A549 (cell line): ENCODE results near the gene STARD3NL. TPM values are rescaled to one million over a fixed set of nuclear protein-coding genes. Genes with fewer than 3 reads are reported as not detected.

Experiments used
- ATAC-seq, 2 experiments: fragments of 200-7000 bp in 1 of 2; fragments of >200 bp in 1 of 2; cut with Nextera tagmentation in 1 of 2; cut with Tn5 transposase in 1 of 2; 3 replicates each; pipeline versions ENCODE4 v1.8.0 to v1.9.1; 2018 to 2020; ENCODE audit warnings: mild to moderate bottlenecking in 1 of 2, moderate library complexity in 1 of 2
- CTCF ChIA-PET: fragments of 300-600 bp; sonication (Branson Sonifier 250); formaldehyde crosslinking; extraction: SDS; loops from one replicate; lab custom pipeline; 2021; ENCODE audit warnings: antibody characterized with exemption, inconsistent platforms; lab: Yijun Ruan, JAX
- POLR2A ChIA-PET: fragments of 350-600 bp; formaldehyde crosslinking; extraction: SDS; loops from one replicate; lab custom pipeline; 2021; ENCODE audit warnings: antibody characterized with exemption, inconsistent platforms; lab: Yijun Ruan, JAX
- DNase-seq, 2 experiments: peaks; one replicate each; pipeline versions ENCODE4 v3.0.0 to v3.0.0-alpha.2; 2011 to 2016; ENCODE audit warnings: low read depth in 1 of 2, low spot score in 1 of 2
- FAIRE-seq: peaks from 2 replicates; lab custom pipeline; 2011; peaks lifted over from hg19 to GRCh38; lab: Jason Lieb, UNC
- H3K27ac ChIP-seq, 2 experiments: fragments of >200 bp; sonication (Bioruptor Twin); formaldehyde crosslinking; 3 replicates each; pipeline ENCODE4 v1.5.1; 2016 to 2017
- H3K4me1 ChIP-seq: fragments of >200 bp; sonication (Bioruptor Twin); formaldehyde crosslinking; 3 replicates; pipeline ENCODE4 v1.6.1; 2016
- H3K4me2 ChIP-seq: fragments of >200 bp; sonication (Bioruptor Twin); formaldehyde crosslinking; 3 replicates; pipeline ENCODE4 v1.6.1; 2016
- H3K4me3 ChIP-seq: fragments of >200 bp; sonication (Bioruptor Twin); formaldehyde crosslinking; 3 replicates; pipeline ENCODE4 v1.5.1; 2016
- H3K9me3 ChIP-seq: fragments of >200 bp; sonication (Bioruptor Twin); formaldehyde crosslinking; 3 replicates; pipeline ENCODE4 v1.6.1; 2016
- CEBPB ChIP-seq, 2 experiments: fragments of >200 bp in 1 of 2; sonication (Bioruptor Twin) in 1 of 2; formaldehyde crosslinking in 1 of 2; IDR thresholded peaks; 2 replicates each; pipeline ENCODE4 v1.6.1; 2012 to 2016
- CHD2 ChIP-seq: fragments of 150-350 bp; IDR thresholded peaks from 2 replicates; pipeline ENCODE4 v1.6.1; 2014; ENCODE audit warnings: low read length; ENCODE audit not compliant: partially characterized antibody
- ESRRA ChIP-seq: fragments of 150-350 bp; IDR thresholded peaks from 2 replicates; pipeline ENCODE4 v1.6.1; 2014; ENCODE audit warnings: mild to moderate bottlenecking, low read length, borderline replicate concordance
- FOSB ChIP-seq: fragments of 250-450 bp; sonication (Bioruptor Pico); IDR thresholded peaks from 2 replicates; pipeline ENCODE4 v1.5.0; 2020; ENCODE audit warnings: mild to moderate bottlenecking, moderate library complexity
- FOXS1 ChIP-seq: fragments of 250-450 bp; sonication (Bioruptor Pico); IDR thresholded peaks from 2 replicates; pipeline ENCODE4 v1.5.0; 2020; ENCODE audit warnings: mild to moderate bottlenecking, moderate library complexity
- HEYL ChIP-seq: fragments of 250-450 bp; sonication (Bioruptor Pico); IDR thresholded peaks from 2 replicates; pipeline ENCODE4 v1.8.0; 2021; ENCODE audit warnings: mild to moderate bottlenecking, moderate library complexity
- HOXA7 ChIP-seq: fragments of 250-450 bp; sonication (Bioruptor Pico); IDR thresholded peaks from 2 replicates; pipeline ENCODE4 v1.5.0; 2020; ENCODE audit warnings: mild to moderate bottlenecking, moderate library complexity
- HOXB13 ChIP-seq: fragments of 250-450 bp; sonication (Bioruptor Pico); IDR thresholded peaks from 2 replicates; pipeline ENCODE4 v1.5.0; 2020; ENCODE audit warnings: low read depth, mild to moderate bottlenecking, moderate library complexity
- JUNB ChIP-seq: fragments of >200 bp; sonication (Bioruptor Twin); formaldehyde crosslinking; IDR thresholded peaks from 2 replicates; pipeline ENCODE4 v1.6.1; 2016
- MAFK ChIP-seq: fragments of 450-650 bp; IDR thresholded peaks from 2 replicates; pipeline ENCODE4 v1.6.1; 2014; ENCODE audit not compliant: partially characterized antibody
- NFE2L2 ChIP-seq: fragments of 150-350 bp; conservative IDR thresholded peaks from 2 replicates; pipeline ENCODE4 v1.6.1; 2014; ENCODE audit warnings: low read length
- NPAS2 ChIP-seq: fragments of 250-450 bp; sonication (Bioruptor Pico); IDR thresholded peaks from 2 replicates; pipeline ENCODE4 v1.8.0; 2022; ENCODE audit warnings: mild to moderate bottlenecking, moderate library complexity, borderline replicate concordance
- PHF8 ChIP-seq: fragments of 200-600 bp; sonication (generic); IDR thresholded peaks from 2 replicates; pipeline ENCODE4 v1.6.1; 2016; ENCODE audit warnings: low read depth, mild to moderate bottlenecking, antibody characterized with exemption, moderate library complexity, borderline replicate concordance
- POLR2AphosphoS2 ChIP-seq: conservative IDR thresholded peaks from 2 replicates; pipeline ENCODE4 v1.6.1; 2012; ENCODE audit warnings: low read length, improper control_type of control experiment, inconsistent platforms
- RAD21 ChIP-seq, 2 experiments: fragments of >200 bp in 1 of 2; sonication (Bioruptor Twin) in 1 of 2; formaldehyde crosslinking in 1 of 2; IDR thresholded peaks in 1 of 2; conservative IDR thresholded peaks in 1 of 2; 2 replicates in 1 of 2; 3 replicates in 1 of 2; pipeline ENCODE4 v1.6.1; 2012 to 2018; ENCODE audit warnings: inconsistent platforms in 1 of 2
- RARB ChIP-seq: fragments of 250-450 bp; sonication (Bioruptor Pico); IDR thresholded peaks from 2 replicates; pipeline ENCODE4 v1.8.0; 2021; ENCODE audit warnings: mild to moderate bottlenecking, moderate library complexity
- RFX5 ChIP-seq: fragments of 450-650 bp; IDR thresholded peaks from 2 replicates; pipeline ENCODE4 v1.7.1; 2014; ENCODE audit warnings: antibody characterized with exemption, mild to moderate bottlenecking, moderate library complexity
- TFCP2L1 ChIP-seq: fragments of 250-450 bp; sonication (Bioruptor Pico); IDR thresholded peaks from 2 replicates; pipeline ENCODE4 v1.5.0; 2021; ENCODE audit warnings: mild to moderate bottlenecking
- ZC3H11A ChIP-seq: fragments of 450-650 bp; IDR thresholded peaks from 2 replicates; pipeline ENCODE4 v1.6.1; 2014; ENCODE audit warnings: antibody characterized with exemption, mild to moderate bottlenecking
- ZNF302 ChIP-seq: fragments of 250-450 bp; sonication (Bioruptor Pico); IDR thresholded peaks from 2 replicates; pipeline ENCODE4 v1.9.0; 2021; ENCODE audit warnings: inconsistent platforms, mild to moderate bottlenecking, moderate library complexity
- WGBS: methylation state at CpG from one replicate; pipeline ENCODE4 v1.1.6; 2017; ENCODE audit errors: missing lambda C conversion rate; 5-methylcytosine and 5-hydroxymethylcytosine counted together
- polyA plus RNA-seq, 4 experiments: library from polyadenylated mRNA; depleted of rRNA in 3 of 4; stranded (reverse); fragments of >200 nt; fragmentation: RNase III in 1 of 4; extraction: RNeasy Plus Mini Kit Qiagen cat#74134 plus additional on column Dnase treatment in 1 of 4; gene quantifications; 2 replicates in 3 of 4; 3 replicates in 1 of 4; pipeline ENCODE4 v1.2.3, GENCODE V29; 2011 to 2017
- TF ChIP-seq, protein P1 (sequence below): IDR thresholded peaks from 2 replicates; pipeline ENCODE4 v1.6.1; 2012
- TF ChIP-seq, protein P2 (sequence below): fragments of >200 bp; sonication (Bioruptor Twin); formaldehyde crosslinking; IDR thresholded peaks from 2 replicates; pipeline ENCODE4 v1.6.1; 2016
- TF ChIP-seq, protein P3 (sequence below): fragments of 200-600 bp; sonication (generic); IDR thresholded peaks from 2 replicates; pipeline ENCODE4 v1.6.1; 2016; ENCODE audit warnings: antibody characterized with exemption, mild to moderate bottlenecking, moderate library complexity

The STARD3NL gene
- polyA plus RNA-seq, 2 of the 4 experiments (the other 2 are of a cell fraction) = 57.9 to 104 TPM

DNA sequence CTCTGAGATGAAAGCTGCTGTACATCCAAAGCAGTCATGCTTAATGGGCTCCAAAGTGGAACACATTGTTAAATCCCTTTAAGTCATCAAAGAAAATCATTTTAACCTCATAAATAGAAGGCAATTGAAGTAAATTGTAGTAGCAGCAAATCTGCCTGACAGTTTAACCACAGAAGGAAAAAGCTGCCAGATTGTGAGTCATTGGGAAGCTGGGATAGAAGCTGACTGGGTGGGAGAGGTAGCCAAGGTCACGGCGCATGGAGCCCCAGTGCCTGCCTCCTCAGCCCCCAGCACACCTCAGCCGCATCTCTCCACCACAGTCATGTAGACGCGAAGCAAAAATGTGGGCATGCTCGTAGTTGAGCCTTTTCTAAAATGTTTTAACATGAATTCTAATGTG, 51.3 kb downstream of the STARD3NL start:
- Histone ChIP-seq H3K27ac (no peak overlapping the region), H3K9me3 (no peaks in the 10 kb centered on the region), H3K4me3 (no peak overlapping the region), H3K4me2 (no peak overlapping the region), H3K4me1 (no peaks in the 10 kb centered on the region)
- FAIRE-seq (no peak), ATAC-seq (no peak), DNase-seq (no peak)
- TF ChIP-seq POLR2AphosphoS2 (no peak), PHF8 (no peak), RAD21 (conservative IDR thresholded peaks at IDR 0.05 in 1 of 2, IDR thresholded peaks at IDR 0.05 in 1 of 2) (no peak), FOXS1 (CRISPR knock-in tag) (no peak), NPAS2 (CRISPR knock-in tag) (no peak), HOXB13 (CRISPR knock-in tag) (no peak), CHD2 (no peak), FOSB (no peak), NFE2L2 (no peak)
- TF ChIP-seq, protein P1, sequence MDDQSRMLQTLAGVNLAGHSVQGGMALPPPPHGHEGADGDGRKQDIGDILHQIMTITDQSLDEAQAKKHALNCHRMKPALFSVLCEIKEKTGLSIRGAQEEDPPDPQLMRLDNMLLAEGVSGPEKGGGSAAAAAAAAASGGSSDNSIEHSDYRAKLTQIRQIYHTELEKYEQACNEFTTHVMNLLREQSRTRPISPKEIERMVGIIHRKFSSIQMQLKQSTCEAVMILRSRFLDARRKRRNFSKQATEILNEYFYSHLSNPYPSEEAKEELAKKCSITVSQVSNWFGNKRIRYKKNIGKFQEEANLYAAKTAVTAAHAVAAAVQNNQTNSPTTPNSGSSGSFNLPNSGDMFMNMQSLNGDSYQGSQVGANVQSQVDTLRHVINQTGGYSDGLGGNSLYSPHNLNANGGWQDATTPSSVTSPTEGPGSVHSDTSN = no peak
- 97% methylated on average over 6 of the region's 6 CpGs for WGBS
- POLR2A ChIA-PET = no interaction called here
- CTCF ChIA-PET = interaction anchor here (1.4 kb wide), 1 partner anchor 121 kb away, joined by 4 read pairs; no protein-coding TSS in a partner anchor

DNA sequence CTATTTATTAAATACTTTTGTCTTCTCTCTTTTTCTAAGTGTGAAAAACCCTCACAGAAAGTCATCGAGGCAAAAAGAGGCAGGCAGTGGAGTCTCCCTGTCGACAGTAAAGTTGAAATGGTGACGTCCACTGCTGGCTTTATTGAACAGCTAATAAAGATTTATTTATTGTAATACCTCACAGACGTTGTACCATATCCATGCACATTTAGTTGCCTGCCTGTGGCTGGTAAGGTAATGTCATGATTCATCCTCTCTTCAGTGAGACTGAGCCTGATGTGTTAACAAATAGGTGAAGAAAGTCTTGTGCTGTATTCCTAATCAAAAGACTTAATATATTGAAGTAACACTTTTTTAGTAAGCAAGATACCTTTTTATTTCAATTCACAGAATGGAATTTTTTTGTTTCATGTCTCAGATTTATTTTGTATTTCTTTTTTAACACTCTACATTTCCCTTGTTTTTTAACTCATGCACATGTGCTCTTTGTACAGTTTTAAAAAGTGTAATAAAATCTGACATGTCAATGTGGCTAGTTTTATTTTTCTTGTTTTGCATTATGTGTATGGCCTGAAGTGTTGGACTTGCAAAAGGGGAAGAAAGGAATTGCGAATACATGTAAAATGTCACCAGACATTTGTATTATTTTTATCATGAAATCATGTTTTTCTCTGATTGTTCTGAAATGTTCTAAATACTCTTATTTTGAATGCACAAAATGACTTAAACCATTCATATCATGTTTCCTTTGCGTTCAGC, 52.0 kb downstream of the STARD3NL start:
- ChIA-PET CTCF (interaction anchor here (1.4 kb wide), 1 partner anchor 122 kb away, joined by 4 read pairs; no protein-coding TSS in a partner anchor), POLR2A (no interaction called here)
- H3K4me1 ChIP-seq = no peaks in the 10 kb centered on the region
- H3K4me2 ChIP-seq = no peak overlapping the region
- TF ChIP-seq ZNF302 = no peak
- TF ChIP-seq, protein P2, sequence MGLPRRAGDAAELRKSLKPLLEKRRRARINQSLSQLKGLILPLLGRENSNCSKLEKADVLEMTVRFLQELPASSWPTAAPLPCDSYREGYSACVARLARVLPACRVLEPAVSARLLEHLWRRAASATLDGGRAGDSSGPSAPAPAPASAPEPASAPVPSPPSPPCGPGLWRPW = no peak
- no peak for TF ChIP-seq HOXB13 (CRISPR knock-in tag)
- TF ChIP-seq RFX5 = no peak
- no peak for TF ChIP-seq RARB (CRISPR knock-in tag)
- no peak for TF ChIP-seq FOSB
- no peak for TF ChIP-seq JUNB
- TF ChIP-seq MAFK = no peak
- no peak for TF ChIP-seq CEBPB (IDR thresholded peaks at IDR 0.05)
- no peak for TF ChIP-seq NFE2L2
- TF ChIP-seq ZC3H11A = no peak
- TF ChIP-seq HOXA7 (CRISPR knock-in tag) = no peak
- no peak for TF ChIP-seq HEYL (CRISPR knock-in tag)
- TF ChIP-seq, protein P3, sequence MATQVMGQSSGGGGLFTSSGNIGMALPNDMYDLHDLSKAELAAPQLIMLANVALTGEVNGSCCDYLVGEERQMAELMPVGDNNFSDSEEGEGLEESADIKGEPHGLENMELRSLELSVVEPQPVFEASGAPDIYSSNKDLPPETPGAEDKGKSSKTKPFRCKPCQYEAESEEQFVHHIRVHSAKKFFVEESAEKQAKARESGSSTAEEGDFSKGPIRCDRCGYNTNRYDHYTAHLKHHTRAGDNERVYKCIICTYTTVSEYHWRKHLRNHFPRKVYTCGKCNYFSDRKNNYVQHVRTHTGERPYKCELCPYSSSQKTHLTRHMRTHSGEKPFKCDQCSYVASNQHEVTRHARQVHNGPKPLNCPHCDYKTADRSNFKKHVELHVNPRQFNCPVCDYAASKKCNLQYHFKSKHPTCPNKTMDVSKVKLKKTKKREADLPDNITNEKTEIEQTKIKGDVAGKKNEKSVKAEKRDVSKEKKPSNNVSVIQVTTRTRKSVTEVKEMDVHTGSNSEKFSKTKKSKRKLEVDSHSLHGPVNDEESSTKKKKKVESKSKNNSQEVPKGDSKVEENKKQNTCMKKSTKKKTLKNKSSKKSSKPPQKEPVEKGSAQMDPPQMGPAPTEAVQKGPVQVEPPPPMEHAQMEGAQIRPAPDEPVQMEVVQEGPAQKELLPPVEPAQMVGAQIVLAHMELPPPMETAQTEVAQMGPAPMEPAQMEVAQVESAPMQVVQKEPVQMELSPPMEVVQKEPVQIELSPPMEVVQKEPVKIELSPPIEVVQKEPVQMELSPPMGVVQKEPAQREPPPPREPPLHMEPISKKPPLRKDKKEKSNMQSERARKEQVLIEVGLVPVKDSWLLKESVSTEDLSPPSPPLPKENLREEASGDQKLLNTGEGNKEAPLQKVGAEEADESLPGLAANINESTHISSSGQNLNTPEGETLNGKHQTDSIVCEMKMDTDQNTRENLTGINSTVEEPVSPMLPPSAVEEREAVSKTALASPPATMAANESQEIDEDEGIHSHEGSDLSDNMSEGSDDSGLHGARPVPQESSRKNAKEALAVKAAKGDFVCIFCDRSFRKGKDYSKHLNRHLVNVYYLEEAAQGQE = no peak
- TF ChIP-seq TFCP2L1 (CRISPR knock-in tag) = no peak
- no peak for TF ChIP-seq ESRRA
- 88% methylated on average over 6 of the region's 6 CpGs for WGBS
- no peak overlapping the region for H3K4me3 ChIP-seq
- FAIRE-seq (no peak), ATAC-seq (no peak), DNase-seq (no peak)
- no peaks in the 10 kb centered on the region for H3K9me3 ChIP-seq
- H3K27ac ChIP-seq = no peak overlapping the region
